HepG2 (cell line): ENCODE results near the gene DTX4. TPM values are rescaled to one million over a fixed set of nuclear protein-coding genes. Genes with fewer than 3 reads are reported as not detected.

Experiments
- ATAC-seq: fragments of 200-7000 bp; cut with Tn5 transposase; 3 replicates; pipeline ENCODE4 v1.9.1; 2020; ENCODE audit warnings: mild to moderate bottlenecking, moderate library complexity
- BruUV-seq: library from RNA; stranded (reverse); fragments of 400-500 nt; replicated peaks from 2 replicates; lab custom pipeline; 2021; lab: Mats Ljungman, UMichigan
- CTCF ChIA-PET: fragments of 300-600 bp; formaldehyde crosslinking; extraction: SDS; loops from one replicate; lab custom pipeline; 2021; ENCODE audit warnings: low total read pairs, inconsistent platforms, low intra/inter-chr PET ratio; lab: Yijun Ruan, JAX
- POLR2A ChIA-PET: fragments of 350-600 bp; sonication (Branson Sonifier 250); formaldehyde crosslinking; loops from one replicate; lab custom pipeline; 2020; ENCODE audit warnings: antibody characterized with exemption, inconsistent platforms; lab: Yijun Ruan, JAX
- DNase-seq: peaks from one replicate; pipeline ENCODE4 v3.0.0-alpha.2; 2015; ENCODE audit warnings: low spot score
- FAIRE-seq: peaks from 3 replicates; lab custom pipeline; 2011; peaks lifted over from hg19 to GRCh38; lab: Jason Lieb, UNC
- H2AFZ ChIP-seq: one replicate; pipeline ENCODE4 v1.6.1; 2011; ENCODE audit warnings: low read length, inconsistent platforms
- H3K27ac ChIP-seq: fragments of 300-600 bp; 3 replicates; pipeline ENCODE4 v1.8.0; 2011; ENCODE audit warnings: mixed run types, mild to moderate bottlenecking, mixed read lengths, low read length, inconsistent platforms; ENCODE audit not compliant: insufficient read depth; ENCODE audit errors: extremely low read length
- H3K27me3 ChIP-seq, 2 experiments: fragments of 200-600 bp in 1 of 2; 2 replicates in 1 of 2; 3 replicates in 1 of 2; pipeline versions ENCODE4 v1.6.0 to v1.8.0; 2011; ENCODE audit warnings: low read length in 2 of 2, mild to moderate bottlenecking in 2 of 2, moderate library complexity in 2 of 2, inconsistent platforms in 1 of 2; ENCODE audit not compliant: insufficient read depth in 2 of 2, control insufficient read depth in 1 of 2
- H3K36me3 ChIP-seq, 2 experiments: fragments of 200-600 bp in 1 of 2; replicated peaks in 1 of 2; 2 replicates in 1 of 2; 3 replicates in 1 of 2; pipeline versions ENCODE4 v1.5.1 to v1.8.0; 2011; ENCODE audit warnings: low read length in 2 of 2, inconsistent platforms in 1 of 2; ENCODE audit not compliant: insufficient read depth in 2 of 2, control insufficient read depth in 1 of 2
- H3K4me1 ChIP-seq: 2 replicates; pipeline ENCODE4 v1.5.1; 2012; ENCODE audit warnings: low read length, inconsistent platforms; ENCODE audit not compliant: insufficient read depth
- H3K4me2 ChIP-seq: 2 replicates; pipeline ENCODE4 v1.6.0; 2011; ENCODE audit warnings: low read depth, low read length, inconsistent platforms
- H3K4me3 ChIP-seq, 3 experiments: fragments of 200-600 bp in 1 of 3; sonication (generic), shearing (Covaris generic) in 1 of 3; replicated peaks in 1 of 3; 2 replicates each; pipeline ENCODE4 v1.5.1; 2011 to 2016; ENCODE audit warnings: low read length in 3 of 3, inconsistent platforms in 2 of 3, low read depth in 2 of 3, mild to moderate bottlenecking in 2 of 3, control low read depth in 1 of 3, mixed read lengths in 1 of 3; ENCODE audit not compliant: insufficient read depth in 1 of 3
- H3K79me2 ChIP-seq: one replicate; pipeline ENCODE4 v1.6.1; 2011; ENCODE audit warnings: low read length, inconsistent platforms; ENCODE audit not compliant: insufficient read depth
- H3K9ac ChIP-seq: 2 replicates; pipeline ENCODE4 v1.6.0; 2011; ENCODE audit warnings: mild to moderate bottlenecking, low read depth, low read length, inconsistent platforms; ENCODE audit not compliant: insufficient read depth
- H3K9me3 ChIP-seq: 2 replicates; pipeline ENCODE4 v1.5.1; 2012; ENCODE audit warnings: mild to moderate bottlenecking, low read length
- H4K20me1 ChIP-seq: 2 replicates; pipeline ENCODE4 v1.6.0; 2011; ENCODE audit warnings: inconsistent platforms, mild to moderate bottlenecking, low read length, moderate library complexity; ENCODE audit not compliant: insufficient read depth
- ATM ChIP-seq: fragments of 450-650 bp; IDR thresholded peaks from 2 replicates; pipeline ENCODE4 v1.7.1; 2017; ENCODE audit warnings: mild to moderate bottlenecking, borderline replicate concordance
- CHD4 ChIP-seq: fragments of 200-600 bp; sonication (generic); IDR thresholded peaks from 2 replicates; pipeline ENCODE4 v1.7.0; 2017; ENCODE audit warnings: mild to moderate bottlenecking, low read length, borderline replicate concordance
- GATAD2A ChIP-seq: IDR thresholded peaks from 2 replicates; pipeline ENCODE4 v1.6.1; 2016
- GZF1 ChIP-seq: sonication (generic); formaldehyde crosslinking; IDR thresholded peaks from 2 replicates; pipeline ENCODE4 v1.5.1; 2020; ENCODE audit warnings: mild to moderate bottlenecking, missing genetic modification reagents
- HMG20B ChIP-seq: conservative IDR thresholded peaks from 2 replicates; pipeline ENCODE4 v1.6.1; 2016; ENCODE audit warnings: missing genetic modification reagents, missing compliant biosample characterization
- HOXA7 ChIP-seq: sonication (generic); formaldehyde crosslinking; IDR thresholded peaks from 2 replicates; pipeline ENCODE4 v1.8.1; 2022; ENCODE audit warnings: mild to moderate bottlenecking, missing genetic modification reagents, moderate library complexity
- IRX3 ChIP-seq: sonication (generic); formaldehyde crosslinking; IDR thresholded peaks from 2 replicates; pipeline ENCODE4 v1.8.1; 2023; ENCODE audit warnings: mild to moderate bottlenecking, low read depth, missing genetic modification reagents, borderline replicate concordance
- KDM4B ChIP-seq: sonication (generic); formaldehyde crosslinking; IDR thresholded peaks from 2 replicates; pipeline ENCODE4 v1.4.0; 2020; ENCODE audit warnings: missing genetic modification reagents
- MYC ChIP-seq: sonication (generic); formaldehyde crosslinking; IDR thresholded peaks from 2 replicates; pipeline ENCODE4 v1.9.0; 2021; ENCODE audit warnings: missing genetic modification reagents, borderline replicate concordance
- TEAD3 ChIP-seq: optimal IDR thresholded peaks from 2 replicates; pipeline ENCODE3; 2016; ENCODE audit warnings: borderline replicate concordance
- WIZ ChIP-seq: sonication (generic); formaldehyde crosslinking; IDR thresholded peaks from 2 replicates; pipeline ENCODE4 v1.5.1; 2020; ENCODE audit warnings: mild to moderate bottlenecking, missing genetic modification reagents
- ZC3H13 ChIP-seq: sonication (generic); formaldehyde crosslinking; IDR thresholded peaks from 2 replicates; pipeline ENCODE4 v1.8.1; 2023; ENCODE audit warnings: mild to moderate bottlenecking, missing genetic modification reagents, moderate library complexity
- ZFP36L2 ChIP-seq: sonication (generic); formaldehyde crosslinking; IDR thresholded peaks from 2 replicates; pipeline ENCODE4 v1.4.0; 2020; ENCODE audit warnings: missing genetic modification reagents
- ZNF383 ChIP-seq: sonication (generic); formaldehyde crosslinking; IDR thresholded peaks from 2 replicates; pipeline ENCODE4 v1.4.0; 2020; ENCODE audit warnings: missing genetic modification reagents, mild to moderate bottlenecking, borderline replicate concordance
- ZNF549 ChIP-seq: sonication (generic); formaldehyde crosslinking; IDR thresholded peaks from 2 replicates; pipeline ENCODE4 v1.5.0; 2020; ENCODE audit warnings: missing genetic modification reagents
- ZNF883 ChIP-seq: sonication (generic); formaldehyde crosslinking; IDR thresholded peaks from 2 replicates; pipeline ENCODE4 v1.5.1; 2020; ENCODE audit warnings: mild to moderate bottlenecking, missing genetic modification reagents; ENCODE audit errors: not compliant biosample characterization
- ZSCAN21 ChIP-seq: sonication (generic); formaldehyde crosslinking; IDR thresholded peaks from 2 replicates; pipeline ENCODE4 v1.8.0; 2022; ENCODE audit warnings: mild to moderate bottlenecking, missing genetic modification reagents, moderate library complexity, borderline replicate concordance
- ZSCAN29 ChIP-seq: sonication (generic); formaldehyde crosslinking; conservative IDR thresholded peaks from 2 replicates; pipeline ENCODE4 v1.4.0; 2020; ENCODE audit warnings: mild to moderate bottlenecking, missing genetic modification reagents
- WGBS: methylation state at CpG from one replicate; pipeline ENCODE4 v1.1.6; 2017; ENCODE audit warnings: low lambda C conversion rate; 5-methylcytosine and 5-hydroxymethylcytosine counted together
- in situ Hi-C: cut with HindIII; loops from 2 replicates; pipeline ENCODE4 v1.10.0; 2017; ENCODE audit warnings: low pct_unique_long_range_greater_than_20kb; ENCODE audit not compliant: extremely low pct_ligation_motif_present
- intact Hi-C: fragments of 100-400 bp; cut with micrococcal nuclease; formaldehyde crosslinking; loops from one replicate; pipeline ENCODE4 v1.10.0; 2022; ENCODE audit not compliant: unreplicated experiment
- polyA plus RNA-seq, 8 experiments: library from polyadenylated mRNA; depleted of rRNA in 3 of 8; stranded (reverse) in 7 of 8; unstranded in 1 of 8; fragments of >200 nt; fragmentation: Illumina TruSeq in 4 of 8; extraction: Trizol in 4 of 8; gene quantifications; 2 replicates each; pipeline versions ENCODE4 v1.2.1 to v1.2.3, GENCODE V29; 2011 to 2016; ENCODE audit warnings: low read depth in 4 of 8, missing spikeins in 1 of 8, mixed read lengths in 1 of 8; ENCODE audit not compliant: insufficient read depth in 1 of 8
- total RNA-seq, 5 experiments: library from RNA; depleted of rRNA; stranded (reverse); fragments of >200 nt; fragmentation: Illumina TruSeq; extraction: Trizol; gene quantifications; 2 replicates each; pipeline ENCODE4 v1.2.3, GENCODE V29; 2016; ENCODE audit warnings: low read depth in 1 of 5
- TF ChIP-seq, protein P1 (sequence below): sonication (generic); formaldehyde crosslinking; IDR thresholded peaks from 2 replicates; pipeline ENCODE4 v1.8.0; 2022; ENCODE audit warnings: missing genetic modification reagents, mild to moderate bottlenecking, inconsistent platforms, borderline replicate concordance
- TF ChIP-seq, protein P2 (sequence below): sonication (generic); formaldehyde crosslinking; IDR thresholded peaks from 2 replicates; pipeline ENCODE4 v1.8.1; 2022; ENCODE audit warnings: mild to moderate bottlenecking, missing genetic modification reagents

DTX4 gene
- total and polyA plus RNA-seq, 2 of the 13 experiments (the other 11 are each of a cell fraction or from before 2014, with no cell fraction given), result 0.67 to 5.6 TPM

DNA sequence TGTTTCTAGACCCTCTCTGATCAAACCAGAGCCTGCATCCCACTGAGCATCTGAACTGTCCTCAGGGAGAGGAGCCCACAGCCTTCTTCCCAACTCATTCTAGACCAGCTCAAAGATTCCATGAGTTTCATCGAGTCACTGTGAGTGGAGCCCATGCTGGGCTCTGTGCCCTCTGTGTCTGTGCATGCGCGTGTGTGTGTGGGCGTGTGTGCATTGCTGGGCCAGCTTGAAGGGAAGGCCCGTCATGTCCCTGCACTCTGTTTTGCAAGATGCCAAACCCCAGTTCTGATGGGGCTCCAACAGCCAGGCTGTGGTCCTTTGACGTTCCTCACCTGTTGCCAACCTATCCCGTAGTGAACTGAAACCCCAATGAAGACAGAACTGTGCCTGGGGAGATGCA, 33.7 kb downstream of the DTX4 start:
- no peak for FAIRE-seq
- no peak overlapping the region for H3K4me2 ChIP-seq
- no peak for ATAC-seq

DNA sequence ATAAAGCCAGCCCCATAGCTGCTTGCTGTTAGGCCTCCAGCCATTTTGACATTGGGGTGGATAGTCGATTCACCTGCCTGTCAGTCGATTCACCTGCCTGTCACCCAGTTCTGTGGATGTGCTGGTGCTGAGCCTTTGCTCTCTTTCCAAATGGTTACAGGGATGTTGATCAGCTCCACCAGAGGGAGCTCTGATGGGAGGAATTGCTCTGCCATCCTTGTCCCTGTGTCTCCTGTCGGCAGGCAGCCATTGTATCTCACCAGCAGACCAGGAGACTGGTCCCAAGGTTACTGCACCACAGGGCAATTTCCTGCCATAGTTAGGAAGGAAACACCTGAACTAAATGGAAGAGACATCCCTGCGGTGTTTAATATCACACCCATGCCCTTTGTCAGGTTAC, 34.7 kb downstream of the DTX4 start:
- H3K4me3 ChIP-seq, result no peak overlapping the region
- ATAC-seq, result peak; percentile 88
- BruUV-seq, result no TSS peak
- TF ChIP-seq, protein P1, sequence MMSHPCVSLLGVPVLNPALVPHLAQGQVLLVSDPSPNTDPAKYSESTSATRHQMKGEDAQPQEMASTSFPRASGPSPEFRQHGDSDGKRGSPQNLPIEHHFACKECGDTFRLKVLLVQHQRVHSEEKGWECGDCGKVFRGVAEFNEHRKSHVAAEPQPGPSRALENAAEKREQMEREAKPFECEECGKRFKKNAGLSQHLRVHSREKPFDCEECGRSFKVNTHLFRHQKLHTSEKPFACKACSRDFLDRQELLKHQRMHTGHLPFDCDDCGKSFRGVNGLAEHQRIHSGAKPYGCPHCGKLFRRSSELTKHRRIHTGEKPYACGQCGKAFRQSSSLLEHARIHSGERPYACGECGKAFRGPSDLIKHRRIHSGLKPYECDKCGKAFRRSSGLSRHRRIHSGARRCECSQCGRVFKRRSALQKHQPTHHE (CRISPR knock-in tag), result no peak
- no peak for TF ChIP-seq ZNF549 (CRISPR knock-in tag)
- no peak for TF ChIP-seq ZFP36L2
- TF ChIP-seq, protein P2, sequence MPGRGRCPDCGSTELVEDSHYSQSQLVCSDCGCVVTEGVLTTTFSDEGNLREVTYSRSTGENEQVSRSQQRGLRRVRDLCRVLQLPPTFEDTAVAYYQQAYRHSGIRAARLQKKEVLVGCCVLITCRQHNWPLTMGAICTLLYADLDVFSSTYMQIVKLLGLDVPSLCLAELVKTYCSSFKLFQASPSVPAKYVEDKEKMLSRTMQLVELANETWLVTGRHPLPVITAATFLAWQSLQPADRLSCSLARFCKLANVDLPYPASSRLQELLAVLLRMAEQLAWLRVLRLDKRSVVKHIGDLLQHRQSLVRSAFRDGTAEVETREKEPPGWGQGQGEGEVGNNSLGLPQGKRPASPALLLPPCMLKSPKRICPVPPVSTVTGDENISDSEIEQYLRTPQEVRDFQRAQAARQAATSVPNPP, result no peak
- peak; percentile 33 for TF ChIP-seq TEAD3
- no peak for TF ChIP-seq CHD4
- no peak for TF ChIP-seq IRX3 (CRISPR knock-in tag)
- no peak for TF ChIP-seq ZNF883 (CRISPR knock-in tag)
- TF ChIP-seq WIZ (CRISPR knock-in tag), result no peak
- TF ChIP-seq ZSCAN29 (CRISPR knock-in tag), result no peak
- TF ChIP-seq HOXA7 (CRISPR knock-in tag), result no peak
- no peak for TF ChIP-seq ATM

More for the DNA sequence above, 33.7 kb downstream of the DTX4 start:
- Histone ChIP-seq H3K27ac (no peak overlapping the region), H3K9ac (no peak overlapping the region), H3K4me3 (no peak overlapping the region), H2AFZ (no peak overlapping the region), H3K4me1 (peaks cover 9% of the 10 kb centered on the region; the same call in 1 of the 2 replicates), H3K27me3 (no peaks in the 10 kb centered on the region), H4K20me1 (no peaks in the 10 kb centered on the region), H3K36me3 (peaks cover 3 to 5% of the 10 kb centered on the region in 2 experiments; a peak in 2 of 5 replicates), H3K9me3 (no peaks in the 10 kb centered on the region), H3K79me2 (no peaks in the 10 kb centered on the region)
- no peak for DNase-seq
- ChIA-PET POLR2A (no interaction called here), CTCF (interaction anchor here (4.2 kb wide), 1 partner anchor 34 kb away, joined by 77 read pairs; the partner anchor contains the start of gene DTX4)
- no TSS peak for BruUV-seq
- in situ Hi-C loops, result loop anchor here (5.0 kb wide), 2 partner anchors 33 to 227 kb away; partner anchors contain the start of gene DTX4
- no peak for TF ChIP-seq ZSCAN21 (CRISPR knock-in tag)
- TF ChIP-seq MYC (CRISPR knock-in tag), result no peak
- no peak for TF ChIP-seq GZF1 (CRISPR knock-in tag)
- no peak for TF ChIP-seq ZNF383 (CRISPR knock-in tag)
- no peak for TF ChIP-seq KDM4B (CRISPR knock-in tag)
- no peak for TF ChIP-seq GATAD2A (CRISPR knock-in tag)
- no peak for TF ChIP-seq ZC3H13 (CRISPR knock-in tag)
- TF ChIP-seq HMG20B (CRISPR knock-in tag), result no peak
- WGBS, result 92% methylated on average over 5 of the region's 7 CpGs
- intact Hi-C loops, result loop anchor here (1.0 to 10.0 kb wide), 2 partner anchors 61 to 227 kb away; partner anchors contain the start of gene FAM111A

More for the DNA sequence above, 34.7 kb downstream of the DTX4 start:
- peaks cover 1% of the 10 kb centered on the region; the same call in 1 of the 2 replicates for H3K4me1 ChIP-seq
- no peak overlapping the region for H3K4me2 ChIP-seq
- H3K27ac ChIP-seq, result no peak overlapping the region
- H3K36me3 ChIP-seq, result peaks cover 3 to 5% of the 10 kb centered on the region in 2 experiments; a peak in 2 of 5 replicates
- DNase-seq (peak; percentile 42), FAIRE-seq (peak; percentile 70)
- WGBS, result 66% methylated on average over 3 of the region's 4 CpGs
- POLR2A ChIA-PET, result interaction anchor here (1.0 kb wide), 1 partner anchor 35 kb away, joined by 4 read pairs; the partner anchor contains the start of gene DTX4
- no peaks in the 10 kb centered on the region for H4K20me1 ChIP-seq
- no peaks in the 10 kb centered on the region for H3K27me3 ChIP-seq
- no peak overlapping the region for H3K9ac ChIP-seq
- H3K79me2 ChIP-seq, result no peaks in the 10 kb centered on the region
- CTCF ChIA-PET, result interaction anchor here (2.2 to 4.2 kb wide), 2 partner anchors 20 to 35 kb away, joined by 5 to 77 read pairs; partner anchors contain the start of gene DTX4
- H2AFZ ChIP-seq, result no peak overlapping the region
- in situ Hi-C loops (loop anchor here (5.0 kb wide), 2 partner anchors 34 to 226 kb away; partner anchors contain the start of gene DTX4), intact Hi-C loops (loop anchor here (1.0 to 10.0 kb wide), 2 partner anchors 62 to 226 kb away; partner anchors contain the start of gene FAM111A)
- H3K9me3 ChIP-seq, result no peaks in the 10 kb centered on the region
